GM23338 (cell line): ENCODE data around the gene CHST11. TPM values are rescaled to one million over a fixed set of nuclear protein-coding genes. Genes with fewer than 3 reads are reported as not detected.

Source experiments
- ATAC-seq: fragments of 200-7000 bp; cut with Tn5 transposase; 3 replicates; pipeline ENCODE4 v1.9.1; 2020
- DNase-seq: peaks from one replicate; pipeline ENCODE4 v3.0.0-alpha.2; 2015; ENCODE audit warnings: low spot score
- H2AFZ ChIP-seq: fragments of 200-600 bp; sonication (generic); 2 replicates; pipeline ENCODE4 v1.8.0; 2016; ENCODE audit warnings: antibody characterized with exemption, mild to moderate bottlenecking, moderate library complexity
- H3F3A ChIP-seq: fragments of 200-600 bp; sonication (generic); replicated peaks from 2 replicates; pipeline ENCODE4 v1.8.0; 2017; ENCODE audit warnings: antibody characterized with exemption, mixed run types, low read depth
- H3K27ac ChIP-seq: fragments of 200-600 bp; sonication (generic); 2 replicates; pipeline ENCODE4 v1.6.1; 2016; ENCODE audit warnings: low read depth
- H3K27me3 ChIP-seq: fragments of 200-600 bp; sonication (generic); 2 replicates; pipeline ENCODE4 v1.8.0; 2016; ENCODE audit warnings: mild to moderate bottlenecking, mixed run types, moderate library complexity; ENCODE audit not compliant: insufficient read depth
- H3K36me3 ChIP-seq: fragments of 200-600 bp; sonication (generic); 2 replicates; pipeline ENCODE4 v1.8.0; 2016; ENCODE audit warnings: mild to moderate bottlenecking; ENCODE audit not compliant: insufficient read depth
- H3K4me1 ChIP-seq: fragments of 200-600 bp; sonication (generic); 2 replicates; pipeline ENCODE4 v1.8.0; 2016; ENCODE audit warnings: mild to moderate bottlenecking, moderate library complexity; ENCODE audit not compliant: insufficient read depth
- H3K4me2 ChIP-seq: fragments of 200-600 bp; sonication (generic); 2 replicates; pipeline ENCODE4 v1.7.1; 2017; ENCODE audit warnings: mixed run types
- H3K4me3 ChIP-seq: fragments of 200-600 bp; sonication (generic); 2 replicates; pipeline ENCODE4 v1.6.1; 2016; ENCODE audit warnings: mixed run types
- H3K79me2 ChIP-seq: fragments of 200-600 bp; sonication (generic); replicated peaks from 2 replicates; pipeline ENCODE4 v1.8.0; 2017; ENCODE audit warnings: mild to moderate bottlenecking; ENCODE audit not compliant: insufficient read depth
- H3K9me2 ChIP-seq: fragments of 200-600 bp; sonication (generic); 2 replicates; pipeline ENCODE4 v1.8.0; 2017; ENCODE audit not compliant: insufficient read depth
- H4K20me1 ChIP-seq: fragments of 200-600 bp; sonication (generic); replicated peaks from 2 replicates; pipeline ENCODE4 v1.8.0; 2017; ENCODE audit warnings: mild to moderate bottlenecking; ENCODE audit not compliant: insufficient read depth
- H3K27ac Mint-ChIP-seq: 2 replicates; pipeline ENCODE4 v1.8.0; 2020; ENCODE audit warnings: inconsistent platforms, mild to moderate bottlenecking, moderate library complexity, mixed read lengths
- H3K27me3 Mint-ChIP-seq: 3 replicates; pipeline ENCODE4 v1.8.0; 2022; ENCODE audit warnings: low read depth, mild to moderate bottlenecking, moderate library complexity, mixed read lengths, inconsistent platforms; ENCODE audit not compliant: insufficient read depth, poor library complexity
- H3K36me3 Mint-ChIP-seq: 3 replicates; pipeline ENCODE4 v1.8.0; 2021; ENCODE audit warnings: low read depth, mild to moderate bottlenecking, inconsistent platforms, moderate library complexity, mixed read lengths
- H3K4me1 Mint-ChIP-seq: 3 replicates; pipeline ENCODE4 v1.8.0; 2020; ENCODE audit warnings: mild to moderate bottlenecking, inconsistent platforms, mixed read lengths
- H3K4me3 Mint-ChIP-seq: 3 replicates; pipeline ENCODE4 v1.8.0; 2021; ENCODE audit warnings: moderate library complexity, mild to moderate bottlenecking, inconsistent platforms, mixed read lengths
- H3K9me3 Mint-ChIP-seq: 3 replicates; pipeline ENCODE4 v1.8.0; 2020; ENCODE audit warnings: moderate library complexity, mild to moderate bottlenecking, inconsistent platforms, mixed read lengths
- CREB1 ChIP-seq: fragments of 250-450 bp; sonication (Bioruptor Pico); IDR thresholded peaks from 2 replicates; pipeline ENCODE4 v1.5.0; 2020; ENCODE audit warnings: low read depth, mild to moderate bottlenecking, moderate library complexity
- CTCF ChIP-seq, 2 experiments: fragments of 200-600 bp in 1 of 2; sonication (generic) in 1 of 2; conservative IDR thresholded peaks; 2 replicates each; pipeline versions ENCODE4 v1.5.1 to v1.6.1; 2016 to 2017; ENCODE audit warnings: antibody characterized with exemption in 2 of 2, low read depth in 2 of 2, mild to moderate bottlenecking in 2 of 2, moderate library complexity in 1 of 2
- EZH2 ChIP-seq: fragments of 200-600 bp; sonication (generic); IDR thresholded peaks from one replicate; pipeline ENCODE4 v1.8.0; 2017; ENCODE audit warnings: antibody characterized with exemption, mild to moderate bottlenecking, low read depth; ENCODE audit not compliant: unreplicated experiment
- EZH2phosphoT487 ChIP-seq: fragments of 200-600 bp; sonication (generic); IDR thresholded peaks from one replicate; pipeline ENCODE4 v1.8.1; 2018; ENCODE audit warnings: antibody characterized with exemption; ENCODE audit not compliant: unreplicated experiment
- JUNB ChIP-seq: IDR thresholded peaks from one replicate; pipeline ENCODE4 v1.6.1; 2016; ENCODE audit warnings: antibody characterized with exemption; ENCODE audit not compliant: unreplicated experiment
- NANOG ChIP-seq: IDR thresholded peaks from 2 replicates; pipeline ENCODE4 v1.6.1; 2016; ENCODE audit warnings: antibody characterized with exemption, borderline replicate concordance
- POLR2AphosphoS5 ChIP-seq: IDR thresholded peaks from 2 replicates; pipeline ENCODE4 v1.6.1; 2016; ENCODE audit warnings: antibody characterized with exemption, low read depth
- STAT1 ChIP-seq: IDR thresholded peaks from one replicate; pipeline ENCODE4 v1.6.1; 2016; ENCODE audit warnings: antibody characterized with exemption; ENCODE audit not compliant: unreplicated experiment
- ZNF114 ChIP-seq: fragments of 250-450 bp; sonication (Bioruptor Pico); IDR thresholded peaks from 2 replicates; pipeline ENCODE4 v1.5.0; 2020; ENCODE audit warnings: mild to moderate bottlenecking, moderate library complexity
- ZNF331 ChIP-seq: fragments of 250-450 bp; sonication (Bioruptor Pico); IDR thresholded peaks from 2 replicates; pipeline ENCODE4 v1.5.0; 2020; ENCODE audit warnings: low read depth, mild to moderate bottlenecking, moderate library complexity
- polyA plus RNA-seq: library from polyadenylated mRNA; unstranded; fragments of >200 nt; fragmentation: Nextera tagmentation; extraction: Ambion mirVana; gene quantifications from 2 replicates; pipeline ENCODE4 v1.2.1, GENCODE V29; 2016
- total RNA-seq: library from RNA; depleted of rRNA; stranded (reverse); fragments of >200 nt; shearing (Covaris generic); gene quantifications from 2 replicates; pipeline ENCODE4 v1.2.3, GENCODE V29; 2014
- TF ChIP-seq, protein P1 (sequence below): fragments of 250-450 bp; sonication (Bioruptor Pico); IDR thresholded peaks from 2 replicates; pipeline ENCODE4 v1.5.0; 2020; ENCODE audit warnings: mild to moderate bottlenecking, moderate library complexity
- TF ChIP-seq, protein P2 (sequence below): IDR thresholded peaks from 2 replicates; pipeline ENCODE4 v1.6.1; 2016; ENCODE audit warnings: antibody characterized with exemption
- TF ChIP-seq, protein P3 (sequence below): IDR thresholded peaks from one replicate; pipeline ENCODE4 v1.6.1; 2018; ENCODE audit warnings: antibody characterized with exemption; ENCODE audit not compliant: unreplicated experiment

The CHST11 gene
- total and polyA plus RNA-seq, 2 experiments from 2014 or later = 7.7 to 25.7 TPM

DNA sequence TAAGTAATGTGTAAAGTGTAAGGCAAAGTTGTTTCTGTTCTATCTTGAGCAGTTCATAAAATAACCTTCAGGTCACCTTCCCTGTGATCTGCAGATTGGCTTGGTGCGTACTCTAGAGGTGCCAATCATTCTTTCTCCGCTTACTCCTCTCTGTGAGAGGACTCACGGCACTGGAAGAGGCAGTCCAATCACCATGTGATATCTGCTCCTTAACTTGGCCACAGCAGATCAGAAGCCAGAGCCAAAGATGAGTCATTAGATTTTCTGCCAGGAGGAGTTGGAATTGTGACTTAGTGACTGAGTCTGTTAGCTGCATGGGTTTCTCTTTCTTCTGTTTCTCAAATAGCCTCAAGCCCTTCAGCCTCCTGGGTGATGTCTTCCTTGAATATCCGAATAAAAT is 335.8 kb downstream of the CHST11 start:
- no peak for ATAC-seq
- H3F3A ChIP-seq = peaks cover 3% of the 10 kb centered on the region; the same call in 1 of the 2 replicates
- no peaks in the 10 kb centered on the region for H3K79me2 ChIP-seq
- H2AFZ ChIP-seq = peak overlapping the region; percentile 75; the same call in 1 of the 2 replicates
- Mint-ChIP-seq H3K4me3 (no peak overlapping the region), H3K9me3 (no peaks in the 10 kb centered on the region), H3K27me3 (peaks cover 3% of the 10 kb centered on the region), H3K36me3 (no peaks in the 10 kb centered on the region), H3K27ac (no peak overlapping the region), H3K4me1 (peaks cover 11% of the 10 kb centered on the region; the same call in 2 of the 3 replicates)
- no peak overlapping the region for H3K27ac ChIP-seq
- H3K4me2 ChIP-seq = no peak overlapping the region
- DNase-seq = no peak
- H4K20me1 ChIP-seq = no peaks in the 10 kb centered on the region
- no peak overlapping the region for H3K4me3 ChIP-seq
- peaks cover 14% of the 10 kb centered on the region for H3K4me1 ChIP-seq
- no peaks in the 10 kb centered on the region for H3K36me3 ChIP-seq
- H3K27me3 ChIP-seq = no peaks in the 10 kb centered on the region
- H3K9me2 ChIP-seq = no peaks in the 10 kb centered on the region
- TF ChIP-seq CREB1 (CRISPR knock-in tag) = no peak
- TF ChIP-seq JUNB = no peak
- TF ChIP-seq POLR2AphosphoS5 = no peak
- no peak for TF ChIP-seq EZH2
- TF ChIP-seq, protein P1, sequence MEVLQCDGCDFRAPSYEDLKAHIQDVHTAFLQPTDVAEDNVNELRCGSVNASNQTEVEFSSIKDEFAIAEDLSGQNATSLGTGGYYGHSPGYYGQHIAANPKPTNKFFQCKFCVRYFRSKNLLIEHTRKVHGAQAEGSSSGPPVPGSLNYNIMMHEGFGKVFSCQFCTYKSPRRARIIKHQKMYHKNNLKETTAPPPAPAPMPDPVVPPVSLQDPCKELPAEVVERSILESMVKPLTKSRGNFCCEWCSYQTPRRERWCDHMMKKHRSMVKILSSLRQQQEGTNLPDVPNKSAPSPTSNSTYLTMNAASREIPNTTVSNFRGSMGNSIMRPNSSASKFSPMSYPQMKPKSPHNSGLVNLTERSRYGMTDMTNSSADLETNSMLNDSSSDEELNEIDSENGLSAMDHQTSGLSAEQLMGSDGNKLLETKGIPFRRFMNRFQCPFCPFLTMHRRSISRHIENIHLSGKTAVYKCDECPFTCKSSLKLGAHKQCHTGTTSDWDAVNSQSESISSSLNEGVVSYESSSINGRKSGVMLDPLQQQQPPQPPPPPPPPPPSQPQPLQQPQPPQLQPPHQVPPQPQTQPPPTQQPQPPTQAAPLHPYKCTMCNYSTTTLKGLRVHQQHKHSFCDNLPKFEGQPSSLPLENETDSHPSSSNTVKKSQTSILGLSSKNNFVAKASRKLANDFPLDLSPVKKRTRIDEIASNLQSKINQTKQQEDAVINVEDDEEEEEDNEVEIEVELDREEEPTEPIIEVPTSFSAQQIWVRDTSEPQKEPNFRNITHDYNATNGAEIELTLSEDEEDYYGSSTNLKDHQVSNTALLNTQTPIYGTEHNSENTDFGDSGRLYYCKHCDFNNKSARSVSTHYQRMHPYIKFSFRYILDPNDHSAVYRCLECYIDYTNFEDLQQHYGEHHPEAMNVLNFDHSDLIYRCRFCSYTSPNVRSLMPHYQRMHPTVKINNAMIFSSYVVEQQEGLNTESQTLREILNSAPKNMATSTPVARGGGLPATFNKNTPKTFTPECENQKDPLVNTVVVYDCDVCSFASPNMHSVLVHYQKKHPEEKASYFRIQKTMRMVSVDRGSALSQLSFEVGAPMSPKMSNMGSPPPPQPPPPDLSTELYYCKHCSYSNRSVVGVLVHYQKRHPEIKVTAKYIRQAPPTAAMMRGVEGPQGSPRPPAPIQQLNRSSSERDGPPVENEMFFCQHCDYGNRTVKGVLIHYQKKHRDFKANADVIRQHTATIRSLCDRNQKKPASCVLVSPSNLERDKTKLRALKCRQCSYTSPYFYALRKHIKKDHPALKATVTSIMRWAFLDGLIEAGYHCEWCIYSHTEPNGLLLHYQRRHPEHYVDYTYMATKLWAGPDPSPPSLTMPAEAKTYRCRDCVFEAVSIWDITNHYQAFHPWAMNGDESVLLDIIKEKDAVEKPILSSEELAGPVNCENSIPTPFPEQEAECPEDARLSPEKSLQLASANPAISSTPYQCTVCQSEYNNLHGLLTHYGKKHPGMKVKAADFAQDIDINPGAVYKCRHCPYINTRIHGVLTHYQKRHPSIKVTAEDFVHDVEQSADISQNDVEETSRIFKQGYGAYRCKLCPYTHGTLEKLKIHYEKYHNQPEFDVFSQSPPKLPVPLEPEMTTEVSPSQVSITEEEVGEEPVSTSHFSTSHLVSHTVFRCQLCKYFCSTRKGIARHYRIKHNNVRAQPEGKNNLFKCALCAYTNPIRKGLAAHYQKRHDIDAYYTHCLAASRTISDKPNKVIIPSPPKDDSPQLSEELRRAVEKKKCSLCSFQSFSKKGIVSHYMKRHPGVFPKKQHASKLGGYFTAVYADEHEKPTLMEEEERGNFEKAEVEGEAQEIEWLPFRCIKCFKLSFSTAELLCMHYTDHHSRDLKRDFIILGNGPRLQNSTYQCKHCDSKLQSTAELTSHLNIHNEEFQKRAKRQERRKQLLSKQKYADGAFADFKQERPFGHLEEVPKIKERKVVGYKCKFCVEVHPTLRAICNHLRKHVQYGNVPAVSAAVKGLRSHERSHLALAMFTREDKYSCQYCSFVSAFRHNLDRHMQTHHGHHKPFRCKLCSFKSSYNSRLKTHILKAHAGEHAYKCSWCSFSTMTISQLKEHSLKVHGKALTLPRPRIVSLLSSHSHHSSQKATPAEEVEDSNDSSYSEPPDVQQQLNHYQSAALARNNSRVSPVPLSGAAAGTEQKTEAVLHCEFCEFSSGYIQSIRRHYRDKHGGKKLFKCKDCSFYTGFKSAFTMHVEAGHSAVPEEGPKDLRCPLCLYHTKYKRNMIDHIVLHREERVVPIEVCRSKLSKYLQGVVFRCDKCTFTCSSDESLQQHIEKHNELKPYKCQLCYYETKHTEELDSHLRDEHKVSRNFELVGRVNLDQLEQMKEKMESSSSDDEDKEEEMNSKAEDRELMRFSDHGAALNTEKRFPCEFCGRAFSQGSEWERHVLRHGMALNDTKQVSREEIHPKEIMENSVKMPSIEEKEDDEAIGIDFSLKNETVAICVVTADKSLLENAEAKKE (CRISPR knock-in tag) = no peak
- no peak for TF ChIP-seq EZH2phosphoT487
- no peak for TF ChIP-seq ZNF114 (CRISPR knock-in tag)
- no peak for TF ChIP-seq STAT1
- no peak for TF ChIP-seq CTCF (conservative IDR thresholded peaks at IDR 0.05; ENCODE audit: low read depth in 2 of 2)
- TF ChIP-seq, protein P2, sequence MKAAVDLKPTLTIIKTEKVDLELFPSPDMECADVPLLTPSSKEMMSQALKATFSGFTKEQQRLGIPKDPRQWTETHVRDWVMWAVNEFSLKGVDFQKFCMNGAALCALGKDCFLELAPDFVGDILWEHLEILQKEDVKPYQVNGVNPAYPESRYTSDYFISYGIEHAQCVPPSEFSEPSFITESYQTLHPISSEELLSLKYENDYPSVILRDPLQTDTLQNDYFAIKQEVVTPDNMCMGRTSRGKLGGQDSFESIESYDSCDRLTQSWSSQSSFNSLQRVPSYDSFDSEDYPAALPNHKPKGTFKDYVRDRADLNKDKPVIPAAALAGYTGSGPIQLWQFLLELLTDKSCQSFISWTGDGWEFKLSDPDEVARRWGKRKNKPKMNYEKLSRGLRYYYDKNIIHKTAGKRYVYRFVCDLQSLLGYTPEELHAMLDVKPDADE = no peak
- no peak for TF ChIP-seq ZNF331 (CRISPR knock-in tag)
- no peak for TF ChIP-seq NANOG
- TF ChIP-seq, protein P3, sequence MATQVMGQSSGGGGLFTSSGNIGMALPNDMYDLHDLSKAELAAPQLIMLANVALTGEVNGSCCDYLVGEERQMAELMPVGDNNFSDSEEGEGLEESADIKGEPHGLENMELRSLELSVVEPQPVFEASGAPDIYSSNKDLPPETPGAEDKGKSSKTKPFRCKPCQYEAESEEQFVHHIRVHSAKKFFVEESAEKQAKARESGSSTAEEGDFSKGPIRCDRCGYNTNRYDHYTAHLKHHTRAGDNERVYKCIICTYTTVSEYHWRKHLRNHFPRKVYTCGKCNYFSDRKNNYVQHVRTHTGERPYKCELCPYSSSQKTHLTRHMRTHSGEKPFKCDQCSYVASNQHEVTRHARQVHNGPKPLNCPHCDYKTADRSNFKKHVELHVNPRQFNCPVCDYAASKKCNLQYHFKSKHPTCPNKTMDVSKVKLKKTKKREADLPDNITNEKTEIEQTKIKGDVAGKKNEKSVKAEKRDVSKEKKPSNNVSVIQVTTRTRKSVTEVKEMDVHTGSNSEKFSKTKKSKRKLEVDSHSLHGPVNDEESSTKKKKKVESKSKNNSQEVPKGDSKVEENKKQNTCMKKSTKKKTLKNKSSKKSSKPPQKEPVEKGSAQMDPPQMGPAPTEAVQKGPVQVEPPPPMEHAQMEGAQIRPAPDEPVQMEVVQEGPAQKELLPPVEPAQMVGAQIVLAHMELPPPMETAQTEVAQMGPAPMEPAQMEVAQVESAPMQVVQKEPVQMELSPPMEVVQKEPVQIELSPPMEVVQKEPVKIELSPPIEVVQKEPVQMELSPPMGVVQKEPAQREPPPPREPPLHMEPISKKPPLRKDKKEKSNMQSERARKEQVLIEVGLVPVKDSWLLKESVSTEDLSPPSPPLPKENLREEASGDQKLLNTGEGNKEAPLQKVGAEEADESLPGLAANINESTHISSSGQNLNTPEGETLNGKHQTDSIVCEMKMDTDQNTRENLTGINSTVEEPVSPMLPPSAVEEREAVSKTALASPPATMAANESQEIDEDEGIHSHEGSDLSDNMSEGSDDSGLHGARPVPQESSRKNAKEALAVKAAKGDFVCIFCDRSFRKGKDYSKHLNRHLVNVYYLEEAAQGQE = no peak
